Keratinocyte (primary cell): ENCODE data around the gene KCNQ1OT1. TPM values are rescaled to one million over a fixed set of nuclear protein-coding genes. Genes with fewer than 3 reads are reported as not detected.

Experiments
- DNase-seq: peaks from one replicate; pipeline ENCODE4 v3.0.0-alpha.2; 2011; ENCODE audit warnings: low read depth, missing footprints, low spot score
- FAIRE-seq: peaks from 2 replicates; lab custom pipeline; 2011; peaks lifted over from hg19 to GRCh38; lab: Jason Lieb, UNC
- H2AFZ ChIP-seq: 2 replicates; pipeline ENCODE4 v1.6.0; 2012; ENCODE audit warnings: low read length, control low read depth, inconsistent platforms; ENCODE audit not compliant: control insufficient read depth
- H3K27ac ChIP-seq: 2 replicates; pipeline ENCODE4 v1.5.1; 2011; ENCODE audit warnings: low read length; ENCODE audit not compliant: control insufficient read depth, insufficient read depth
- H3K27me3 ChIP-seq: 3 replicates; pipeline ENCODE4 v1.6.0; 2011; ENCODE audit warnings: low read length; ENCODE audit not compliant: control insufficient read depth, insufficient read depth; ENCODE audit errors: extremely low read depth
- H3K36me3 ChIP-seq, 2 experiments: 2 replicates in 1 of 2; 3 replicates in 1 of 2; pipeline ENCODE4 v1.5.1; 2011; ENCODE audit warnings: low read length in 2 of 2, mild to moderate bottlenecking in 1 of 2; ENCODE audit not compliant: control insufficient read depth in 2 of 2, insufficient read depth in 2 of 2; ENCODE audit errors: extremely low read depth in 1 of 2
- H3K4me1 ChIP-seq: 3 replicates; pipeline ENCODE4 v1.5.1; 2011; ENCODE audit warnings: low read length; ENCODE audit not compliant: control insufficient read depth, insufficient read depth; ENCODE audit errors: extremely low read depth
- H3K4me2 ChIP-seq: 3 replicates; pipeline ENCODE4 v1.6.0; 2011; ENCODE audit warnings: low read depth, low read length; ENCODE audit not compliant: control insufficient read depth, insufficient read depth; ENCODE audit errors: extremely low read depth
- H3K4me3 ChIP-seq, 3 experiments: fragments of 200-600 bp in 1 of 3; sonication (generic) in 1 of 3; 2 replicates in 2 of 3; 3 replicates in 1 of 3; pipeline ENCODE4 v1.5.1; 2011 to 2016; ENCODE audit warnings: low read length in 3 of 3, mild to moderate bottlenecking in 3 of 3, control low read depth in 2 of 3, inconsistent platforms in 1 of 3, low read depth in 1 of 3, mixed read lengths in 1 of 3, mixed run types in 1 of 3, moderate library complexity in 1 of 3; ENCODE audit not compliant: control insufficient read depth in 2 of 3, insufficient read depth in 2 of 3; ENCODE audit errors: extremely low read depth in 1 of 3
- H3K79me2 ChIP-seq: 2 replicates; pipeline ENCODE4 v1.6.0; 2012; ENCODE audit warnings: low read length; ENCODE audit not compliant: control insufficient read depth, insufficient read depth
- H3K9ac ChIP-seq: 3 replicates; pipeline ENCODE4 v1.6.0; 2011; ENCODE audit warnings: low read length; ENCODE audit not compliant: control insufficient read depth, insufficient read depth; ENCODE audit errors: extremely low read depth
- H3K9me1 ChIP-seq: 3 replicates; pipeline ENCODE4 v1.6.0; 2011; ENCODE audit warnings: low read length; ENCODE audit not compliant: control insufficient read depth, insufficient read depth; ENCODE audit errors: extremely low read depth
- H3K9me3 ChIP-seq: 2 replicates; pipeline ENCODE4 v1.5.1; 2012; ENCODE audit warnings: low read depth, low read length; ENCODE audit not compliant: control insufficient read depth
- H4K20me1 ChIP-seq: 3 replicates; pipeline ENCODE4 v1.6.0; 2011; ENCODE audit warnings: low read length; ENCODE audit not compliant: control insufficient read depth, insufficient read depth; ENCODE audit errors: extremely low read depth
- CTCF ChIP-seq, 3 experiments: IDR thresholded peaks in 1 of 3; conservative IDR thresholded peaks in 1 of 3; optimal IDR thresholded peaks in 1 of 3; 2 replicates in 2 of 3; 3 replicates in 1 of 3; pipeline versions ENCODE3 to v1.5.1; 2011; ENCODE audit warnings: low read length in 3 of 3, mild to moderate bottlenecking in 3 of 3, moderate library complexity in 2 of 3, control low read depth in 1 of 3, inconsistent platforms in 1 of 3; ENCODE audit not compliant: insufficient read depth in 2 of 3; ENCODE audit errors: extremely low read depth in 1 of 3
- EZH2 ChIP-seq: IDR thresholded peaks from one replicate; pipeline ENCODE4 v1.6.1; 2012; ENCODE audit warnings: inconsistent platforms, mild to moderate bottlenecking, low read length, moderate library complexity
- dilution Hi-C: fragments of 300-500 bp; cut with MboI; formaldehyde crosslinking; loops from one replicate; pipeline ENCODE4 v1.7.0; 2020; ENCODE audit warnings: low sequenced_read_pairs; ENCODE audit not compliant: extremely low pct_ligation_motif_present
- polyA plus RNA-seq, 5 experiments: library from polyadenylated mRNA; depleted of rRNA in 3 of 5; stranded (reverse) in 3 of 5; stranded (forward) in 1 of 5; unstranded in 1 of 5; fragments of >200 nt; gene quantifications; 1 replicate in 1 of 5; 2 replicates in 3 of 5; 3 replicates in 1 of 5; pipeline versions ENCODE4 v1.2.1 to v1.2.3, GENCODE V29; 2011 to 2012; ENCODE audit warnings: missing spikeins in 2 of 5, low read depth in 1 of 5, low replicate concordance in 1 of 5

Gene KCNQ1OT1
- polyA plus RNA-seq, 1 donor (not counting 4 experiments of a cell fraction or from before 2014, with no cell fraction given), result 0.07 TPM

DNA sequence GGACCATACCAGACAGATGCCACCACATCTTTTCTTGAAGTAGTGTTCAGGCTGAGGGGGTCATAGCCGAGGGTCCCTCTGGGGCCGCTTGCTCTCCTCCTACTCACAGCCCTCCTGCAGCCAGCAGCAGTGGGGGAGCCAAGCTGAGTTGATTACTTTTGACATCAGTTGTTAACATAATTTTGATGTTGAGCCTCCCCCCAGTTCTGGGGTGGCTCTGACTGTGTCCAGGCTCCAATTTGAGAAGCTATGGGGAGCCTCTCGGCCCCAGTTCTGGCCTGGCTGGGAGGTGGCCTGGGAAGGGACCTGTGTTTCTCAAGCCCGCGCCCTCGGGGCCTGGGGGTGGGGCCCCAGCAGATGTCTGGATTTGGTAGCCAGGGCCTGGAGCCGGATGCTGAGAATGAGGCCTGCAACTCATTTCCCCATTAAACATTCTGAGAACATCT, 47.9 kb downstream of the KCNQ1OT1 start:
- H2AFZ ChIP-seq, result no peak overlapping the region
- no peaks in the 10 kb centered on the region for H3K4me1 ChIP-seq
- no peak overlapping the region for H3K27ac ChIP-seq
- H3K36me3 ChIP-seq, result no peaks in the 10 kb centered on the region
- no peak overlapping the region for H3K4me3 ChIP-seq
- no peak for TF ChIP-seq CTCF (optimal IDR thresholded peaks at IDR 0.05 in 1 of 3, IDR thresholded peaks at IDR 0.05 in 1 of 3, conservative IDR thresholded peaks at IDR 0.05 in 1 of 3; ENCODE audit: extremely low read depth in 1 of 3, insufficient read depth in 2 of 3, low read length in 3 of 3)
- no peak for TF ChIP-seq EZH2
- no peaks in the 10 kb centered on the region for H4K20me1 ChIP-seq
- dilution Hi-C loops, result no loop called here
- no peak overlapping the region for H3K9ac ChIP-seq
- H3K4me2 ChIP-seq, result no peak overlapping the region
- H3K27me3 ChIP-seq, result peaks cover 2% of the 10 kb centered on the region
- no peak for FAIRE-seq
- no peaks in the 10 kb centered on the region for H3K9me1 ChIP-seq
- H3K9me3 ChIP-seq, result no peaks in the 10 kb centered on the region
- DNase-seq, result no peak
- no peaks in the 10 kb centered on the region for H3K79me2 ChIP-seq

DNA sequence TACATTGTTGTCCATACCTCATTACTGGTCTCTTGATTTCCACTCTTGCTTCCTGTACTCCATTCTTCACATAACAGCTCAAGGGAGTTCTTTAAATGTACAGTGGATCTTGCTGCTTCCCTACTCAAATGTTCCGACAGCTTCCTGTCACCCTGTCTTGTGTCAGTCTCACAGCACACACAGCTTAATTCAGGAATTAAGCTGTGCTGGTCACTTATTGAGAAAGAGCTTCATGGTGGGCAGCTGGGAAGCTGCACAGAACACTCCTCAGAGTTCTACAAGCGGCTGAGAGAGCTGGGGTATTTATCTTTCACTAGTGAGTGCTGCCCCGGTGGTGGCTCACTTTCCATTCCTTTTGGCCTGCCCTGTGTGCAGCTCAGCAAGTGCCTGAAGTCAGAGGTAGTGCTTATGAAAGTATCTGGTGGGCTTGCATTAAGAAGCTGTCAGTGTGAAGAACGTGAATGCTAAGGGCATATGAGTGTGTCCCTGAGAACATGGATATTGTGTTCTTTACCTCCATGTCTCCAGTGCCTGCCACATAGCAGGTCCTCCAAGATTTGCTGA, 48.7 kb downstream of the KCNQ1OT1 start:
- Histone ChIP-seq H3K9ac (no peak overlapping the region), H3K9me3 (no peaks in the 10 kb centered on the region), H3K9me1 (no peaks in the 10 kb centered on the region), H3K27ac (no peak overlapping the region), H3K4me1 (no peaks in the 10 kb centered on the region), H4K20me1 (no peaks in the 10 kb centered on the region), H3K4me3 (no peak overlapping the region), H3K36me3 (no peaks in the 10 kb centered on the region), H3K4me2 (no peak overlapping the region), H3K27me3 (peaks cover 2% of the 10 kb centered on the region), H3K79me2 (no peaks in the 10 kb centered on the region), H2AFZ (no peak overlapping the region)
- FAIRE-seq, result no peak
- TF ChIP-seq CTCF (optimal IDR thresholded peaks at IDR 0.05 in 1 of 3, IDR thresholded peaks at IDR 0.05 in 1 of 3, conservative IDR thresholded peaks at IDR 0.05 in 1 of 3; ENCODE audit: extremely low read depth in 1 of 3, insufficient read depth in 2 of 3, low read length in 3 of 3) (no peak), EZH2 (no peak)
- dilution Hi-C loops, result no loop called here
- DNase-seq, result no peak
